Panc1 (cell line): ENCODE data around the gene NAALAD2. TPM values are rescaled to one million over a fixed set of nuclear protein-coding genes. Genes with fewer than 3 reads are reported as not detected.

Source experiments
- ATAC-seq: fragments of 200-7000 bp; cut with Tn5 transposase; 2 replicates; pipeline ENCODE4 v1.9.1; 2020; ENCODE audit warnings: mild to moderate bottlenecking, moderate library complexity
- BruUV-seq: library from RNA; stranded (reverse); fragments of 400-500 nt; replicated peaks from 2 replicates; lab custom pipeline; 2021; lab: Mats Ljungman, UMichigan
- CTCF ChIA-PET: fragments of 300-600 bp; sonication (Branson Sonifier 250); formaldehyde crosslinking; loops from one replicate; lab custom pipeline; 2022; ENCODE audit warnings: antibody characterized with exemption; lab: Charles Lee
- POLR2A ChIA-PET: fragments of 300-600 bp; sonication (Branson Sonifier 250); formaldehyde crosslinking; loops from one replicate; lab custom pipeline; 2022; ENCODE audit warnings: antibody characterized with exemption; lab: Charles Lee
- DNase-seq: peaks from one replicate; pipeline ENCODE4 v3.0.0-alpha.2; 2010; ENCODE audit warnings: low read depth, low spot score
- H3K27ac ChIP-seq: 2 replicates; pipeline ENCODE4 v1.5.1; 2011; ENCODE audit warnings: mild to moderate bottlenecking, low read length, inconsistent platforms
- H3K27me3 ChIP-seq: fragments of 200-500 bp; sonication (Bioruptor generic); 2 replicates; pipeline ENCODE4 v1.6.0; 2014; ENCODE audit warnings: low read length, inconsistent platforms; ENCODE audit not compliant: control insufficient read depth, insufficient read depth
- H3K36me3 ChIP-seq: fragments of 200-500 bp; sonication (Bioruptor generic); 2 replicates; pipeline ENCODE4 v1.5.1; 2014; ENCODE audit warnings: inconsistent platforms, mild to moderate bottlenecking, low read length, moderate library complexity; ENCODE audit not compliant: control insufficient read depth, insufficient read depth
- H3K4me1 ChIP-seq: 2 replicates; pipeline ENCODE4 v1.5.1; 2011; ENCODE audit warnings: inconsistent platforms, mild to moderate bottlenecking, low read length, moderate library complexity; ENCODE audit not compliant: control insufficient read depth, insufficient read depth
- H3K4me3 ChIP-seq, 2 experiments: 2 replicates each; pipeline ENCODE4 v1.5.1; 2011 to 2012; ENCODE audit warnings: low read depth in 2 of 2, low read length in 2 of 2, mild to moderate bottlenecking in 2 of 2, inconsistent platforms in 1 of 2, moderate library complexity in 1 of 2
- H3K9me3 ChIP-seq: fragments of 200-500 bp; sonication (Bioruptor generic); 2 replicates; pipeline ENCODE4 v1.5.1; 2014; ENCODE audit warnings: low read depth, mild to moderate bottlenecking, inconsistent platforms, low read length, moderate library complexity; ENCODE audit not compliant: control insufficient read depth, insufficient read depth
- POLR2AphosphoS5 ChIP-seq: IDR thresholded peaks from 2 replicates; pipeline ENCODE4 v1.6.1; 2012; ENCODE audit warnings: mild to moderate bottlenecking, low read depth, low read length, moderate library complexity
- REST ChIP-seq, 2 experiments: IDR thresholded peaks; 2 replicates each; pipeline ENCODE4 v1.6.1; 2011 to 2012; ENCODE audit warnings: low read depth in 2 of 2, control low read depth in 1 of 2, low read length in 1 of 2, mild to moderate bottlenecking in 1 of 2, moderate library complexity in 1 of 2; ENCODE audit not compliant: insufficient read depth in 1 of 2
- SIN3A ChIP-seq: IDR thresholded peaks from 2 replicates; pipeline ENCODE4 v1.6.1; 2012; ENCODE audit warnings: low read depth, mild to moderate bottlenecking, low read length, moderate library complexity, borderline replicate concordance; ENCODE audit not compliant: insufficient read depth
- TCF7L2 ChIP-seq: IDR thresholded peaks from 2 replicates; pipeline ENCODE4 v1.6.1; 2011; ENCODE audit warnings: mild to moderate bottlenecking, low read depth, low read length, inconsistent platforms
- in situ Hi-C: cut with HindIII; loops from 2 replicates; pipeline ENCODE4 v1.10.0; 2016; ENCODE audit warnings: low sequenced_read_pairs, low pct_unique_long_range_greater_than_20kb
- intact Hi-C: fragments of 100-400 bp; cut with micrococcal nuclease; formaldehyde crosslinking; loops from one replicate; pipeline ENCODE4 v1.10.0; 2022; ENCODE audit not compliant: unreplicated experiment
- total RNA-seq: library from RNA; stranded (reverse); gene quantifications from one replicate; pipeline ENCODE4 v1.2.1, GENCODE V29; 2021; ENCODE audit not compliant: unreplicated experiment
- TF ChIP-seq, protein P1 (sequence below): fragments of 450-650 bp; IDR thresholded peaks from 2 replicates; pipeline ENCODE4 v1.5.1; 2017; ENCODE audit warnings: mild to moderate bottlenecking

NAALAD2 gene
- total RNA-seq, 1 experiment from 2014 or later, result not detected

DNA sequence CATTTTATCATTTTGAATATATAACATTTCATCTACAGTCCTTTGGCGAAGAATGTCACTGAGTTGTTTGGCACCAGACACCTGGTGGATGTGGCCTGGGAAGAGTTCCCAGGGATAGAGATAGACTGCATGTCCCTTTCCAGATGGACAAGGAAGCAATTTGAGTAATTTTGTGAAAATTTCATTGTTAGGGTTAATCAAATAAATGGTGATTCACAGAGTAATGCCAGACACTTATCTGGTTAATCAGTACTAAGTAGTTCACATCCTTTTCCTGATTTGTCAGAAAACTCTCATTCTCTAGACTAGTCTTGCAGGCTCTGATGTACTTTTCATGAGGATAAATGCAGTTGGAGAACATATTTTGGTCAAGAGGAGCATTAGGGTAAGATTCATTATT, 41.6 kb downstream of the NAALAD2 start:
- H3K4me1 ChIP-seq, result no peaks in the 10 kb centered on the region
- CTCF ChIA-PET, result no interaction called here
- in situ Hi-C loops (no loop called here), intact Hi-C loops (no loop called here)
- no peaks in the 10 kb centered on the region for H3K27me3 ChIP-seq
- ATAC-seq (no peak), DNase-seq (no peak)
- no peak overlapping the region for H3K27ac ChIP-seq
- no peak overlapping the region for H3K4me3 ChIP-seq
- no peaks in the 10 kb centered on the region for H3K36me3 ChIP-seq
- POLR2A ChIA-PET, result no interaction called here
- no peaks in the 10 kb centered on the region for H3K9me3 ChIP-seq
- BruUV-seq, result no TSS peak
- TF ChIP-seq, protein P1, sequence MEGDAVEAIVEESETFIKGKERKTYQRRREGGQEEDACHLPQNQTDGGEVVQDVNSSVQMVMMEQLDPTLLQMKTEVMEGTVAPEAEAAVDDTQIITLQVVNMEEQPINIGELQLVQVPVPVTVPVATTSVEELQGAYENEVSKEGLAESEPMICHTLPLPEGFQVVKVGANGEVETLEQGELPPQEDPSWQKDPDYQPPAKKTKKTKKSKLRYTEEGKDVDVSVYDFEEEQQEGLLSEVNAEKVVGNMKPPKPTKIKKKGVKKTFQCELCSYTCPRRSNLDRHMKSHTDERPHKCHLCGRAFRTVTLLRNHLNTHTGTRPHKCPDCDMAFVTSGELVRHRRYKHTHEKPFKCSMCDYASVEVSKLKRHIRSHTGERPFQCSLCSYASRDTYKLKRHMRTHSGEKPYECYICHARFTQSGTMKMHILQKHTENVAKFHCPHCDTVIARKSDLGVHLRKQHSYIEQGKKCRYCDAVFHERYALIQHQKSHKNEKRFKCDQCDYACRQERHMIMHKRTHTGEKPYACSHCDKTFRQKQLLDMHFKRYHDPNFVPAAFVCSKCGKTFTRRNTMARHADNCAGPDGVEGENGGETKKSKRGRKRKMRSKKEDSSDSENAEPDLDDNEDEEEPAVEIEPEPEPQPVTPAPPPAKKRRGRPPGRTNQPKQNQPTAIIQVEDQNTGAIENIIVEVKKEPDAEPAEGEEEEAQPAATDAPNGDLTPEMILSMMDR, result no peak
- TF ChIP-seq POLR2AphosphoS5 (no peak), TCF7L2 (no peak), REST (IDR thresholded peaks at IDR 0.05; ENCODE audit: insufficient read depth in 1 of 2, low read depth in 2 of 2, low read length in 1 of 2) (no peak), SIN3A (no peak)

DNA sequence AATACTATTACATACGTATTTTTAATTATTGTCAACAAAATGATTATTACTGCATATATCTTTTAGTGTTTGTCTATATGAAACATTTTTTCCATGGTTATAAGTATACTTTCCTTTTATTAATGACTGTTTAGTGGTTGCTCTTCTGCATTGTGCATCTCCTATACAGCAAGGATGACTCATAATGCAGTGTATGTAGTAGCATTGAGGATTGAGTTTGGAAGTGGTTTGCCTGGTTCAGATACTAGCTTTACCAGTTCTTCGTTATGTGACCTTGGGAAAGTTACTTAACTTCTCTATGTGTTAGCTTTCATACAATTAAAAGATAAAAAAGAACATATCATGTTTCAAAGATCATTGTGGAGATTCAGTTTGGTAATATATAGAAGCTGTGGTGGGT, 44.3 kb downstream of the NAALAD2 start:
- intact Hi-C loops, result no loop called here
- no peaks in the 10 kb centered on the region for H3K4me1 ChIP-seq
- in situ Hi-C loops, result no loop called here
- H3K27me3 ChIP-seq, result no peaks in the 10 kb centered on the region
- BruUV-seq, result no TSS peak
- ChIA-PET CTCF (no interaction called here), POLR2A (no interaction called here)
- TF ChIP-seq REST (IDR thresholded peaks at IDR 0.05; ENCODE audit: insufficient read depth in 1 of 2, low read depth in 2 of 2, low read length in 1 of 2) (no peak), SIN3A (no peak), TCF7L2 (no peak), POLR2AphosphoS5 (no peak)
- TF ChIP-seq, protein P1, result no peak
- DNase-seq (no peak), ATAC-seq (no peak)
- H3K4me3 ChIP-seq, result no peak overlapping the region
- H3K9me3 ChIP-seq, result no peaks in the 10 kb centered on the region
- H3K36me3 ChIP-seq, result no peaks in the 10 kb centered on the region
- H3K27ac ChIP-seq, result no peak overlapping the region
